Measurements from ENCODE around the gene MSMP.

The MSMP gene

GRCh38 chr9:35771943-35772342, 17.9 kb upstream of the MSMP start:
- no peaks in the 10 kb centered on the region for H3K27me3 ChIP-seq (ENCODE audit: low read length)
- H3K36me3 ChIP-seq (ENCODE audit: low read length) = no peaks in the 10 kb centered on the region
- H3K27ac ChIP-seq (ENCODE audit: low read depth, low read length) = no peak overlapping the region
- H3K9ac ChIP-seq (ENCODE audit: low read length) = no peak overlapping the region
- H3K79me2 ChIP-seq (ENCODE audit: insufficient read depth, low read length) = no peaks in the 10 kb centered on the region
- H2AFZ ChIP-seq (ENCODE audit: low read depth, low read length, severe bottlenecking) = no peak overlapping the region
- H3K9me3 ChIP-seq (ENCODE audit: insufficient read depth, low read length) = no peaks in the 10 kb centered on the region
- no peaks in the 10 kb centered on the region for H4K20me1 ChIP-seq (ENCODE audit: low read depth, low read length)
- no peaks in the 10 kb centered on the region for H3F3A ChIP-seq (ENCODE audit: insufficient read depth)
- TF ChIP-seq EZH2phosphoT487 (conservative IDR thresholded peaks at IDR 0.05; ENCODE audit: low read length) = no peak
- TF ChIP-seq CTCF (IDR thresholded peaks at IDR 0.05; ENCODE audit: insufficient read depth, low read length, poor library complexity, severe bottlenecking) = no peak
- no peaks in the 10 kb centered on the region for H3K9me2 ChIP-seq (replicated peaks; ENCODE audit: insufficient read depth, low read length)
- H3K4me3 ChIP-seq (ENCODE audit: insufficient read depth, low read length, poor library complexity, severe bottlenecking) = no peak overlapping the region
- H3K4me2 ChIP-seq (ENCODE audit: low read depth, low read length, poor library complexity, severe bottlenecking) = no peak overlapping the region

- TF ChIP-seq EZH2phosphoT487 (conservative IDR thresholded peaks at IDR 0.05; ENCODE audit: low read length) = no peak
- no peak for TF ChIP-seq CTCF (IDR thresholded peaks at IDR 0.05; ENCODE audit: insufficient read depth, low read length, poor library complexity, severe bottlenecking)
- Histone ChIP-seq H3K9me3 (ENCODE audit: insufficient read depth, low read length) (no peaks in the 10 kb centered on the region), H3K79me2 (ENCODE audit: insufficient read depth, low read length) (no peaks in the 10 kb centered on the region), H2AFZ (ENCODE audit: low read depth, low read length, severe bottlenecking) (no peak overlapping the region), H3K27ac (ENCODE audit: low read depth, low read length) (no peak overlapping the region), H3K9me2 (replicated peaks; ENCODE audit: insufficient read depth, low read length) (no peaks in the 10 kb centered on the region), H3F3A (ENCODE audit: insufficient read depth) (peaks cover under 1% of the 10 kb centered on the region; the same call in 1 of the 2 replicates), H3K27me3 (ENCODE audit: low read length) (no peaks in the 10 kb centered on the region), H3K9ac (ENCODE audit: low read length) (no peak overlapping the region), H3K4me3 (ENCODE audit: insufficient read depth, low read length, poor library complexity, severe bottlenecking) (no peak overlapping the region), H3K4me2 (ENCODE audit: low read depth, low read length, poor library complexity, severe bottlenecking) (no peak overlapping the region), H3K36me3 (ENCODE audit: low read length) (no peaks in the 10 kb centered on the region), H4K20me1 (ENCODE audit: low read depth, low read length) (no peaks in the 10 kb centered on the region)
Observed at GRCh38 chr9:35771534-35771933, 17.5 kb upstream of the MSMP start.

- no peaks in the 10 kb centered on the region for H4K20me1 ChIP-seq (ENCODE audit: low read depth, low read length)
- TF ChIP-seq CTCF (IDR thresholded peaks at IDR 0.05; ENCODE audit: insufficient read depth, low read length, poor library complexity, severe bottlenecking) = no peak
- TF ChIP-seq EZH2phosphoT487 (conservative IDR thresholded peaks at IDR 0.05; ENCODE audit: low read length) = no peak
- no peak overlapping the region for H3K27ac ChIP-seq (ENCODE audit: low read depth, low read length)
- no peak overlapping the region for H2AFZ ChIP-seq (ENCODE audit: low read depth, low read length, severe bottlenecking)
- no peaks in the 10 kb centered on the region for H3K27me3 ChIP-seq (ENCODE audit: low read length)
- H3K9me3 ChIP-seq (ENCODE audit: insufficient read depth, low read length) = no peaks in the 10 kb centered on the region
- no peak overlapping the region for H3K9ac ChIP-seq (ENCODE audit: low read length)
- H3K36me3 ChIP-seq (ENCODE audit: low read length) = no peaks in the 10 kb centered on the region
- peaks cover 5% of the 10 kb centered on the region; the same call in 1 of the 2 replicates for H3F3A ChIP-seq (ENCODE audit: insufficient read depth)
- H3K4me3 ChIP-seq (ENCODE audit: insufficient read depth, low read length, poor library complexity, severe bottlenecking) = no peak overlapping the region
- H3K79me2 ChIP-seq (ENCODE audit: insufficient read depth, low read length) = no peaks in the 10 kb centered on the region
- H3K4me2 ChIP-seq (ENCODE audit: low read depth, low read length, poor library complexity, severe bottlenecking) = no peak overlapping the region
- H3K9me2 ChIP-seq (replicated peaks; ENCODE audit: insufficient read depth, low read length) = no peaks in the 10 kb centered on the region
Observed at GRCh38 chr9:35771075-35771433, 17.0 kb upstream of the MSMP start.
